Gastroesophageal sphincter (tissue), 4 donors: ENCODE data around the gene WIPF2. TPM values are rescaled to one million over a fixed set of nuclear protein-coding genes. Genes with fewer than 3 reads are reported as not detected.

Source experiments
- ATAC-seq: fragments of 150-250 bp; one replicate; pipeline ENCODE4 v1.9.1; 2016; ENCODE audit warnings: mild to moderate bottlenecking, moderate library complexity
- H3K27ac ChIP-seq, 4 donors: fragments of 200-600 bp; sonication (generic) in 3 of 4; 1 replicate in 3 of 4; 2 replicates in 1 of 4; pipeline ENCODE4 v1.5.1; 2016 to 2019
- H3K27me3 ChIP-seq: fragments of 200-600 bp; sonication (generic); one replicate; pipeline ENCODE4 v1.5.1; 2019
- H3K36me3 ChIP-seq, 2 donors: fragments of 200-600 bp; sonication (generic); one replicate each; pipeline ENCODE4 v1.5.1; 2019; ENCODE audit warnings: control low read depth in 1 of 2
- H3K4me1 ChIP-seq, 3 donors: fragments of 200-600 bp; sonication (generic); 1 replicate in 2 of 3; 2 replicates in 1 of 3; pipeline ENCODE4 v1.5.1; 2016 to 2019; ENCODE audit warnings: control low read depth in 2 of 3
- H3K4me3 ChIP-seq, 2 donors: fragments of 200-600 bp; sonication (generic); one replicate each; pipeline ENCODE4 v1.5.1; 2019; ENCODE audit warnings: mild to moderate bottlenecking in 1 of 2, moderate library complexity in 1 of 2
- H3K9me3 ChIP-seq, 3 donors: fragments of 200-600 bp; sonication (generic); one replicate each; pipeline ENCODE4 v1.5.1; 2017 to 2019; ENCODE audit warnings: control low read depth in 2 of 3
- CTCF ChIP-seq, 4 experiments: fragments of 200-600 bp in 2 of 4; fragments of 450-650 bp in 2 of 4; sonication (generic) in 1 of 4; IDR thresholded peaks; one replicate each; pipeline ENCODE4 v1.5.1; 2017 to 2019; ENCODE audit warnings: antibody characterized with exemption in 4 of 4, mild to moderate bottlenecking in 2 of 4, moderate library complexity in 2 of 4
- EP300 ChIP-seq: sonication (generic); formaldehyde crosslinking; IDR thresholded peaks from one replicate; pipeline ENCODE4 v1.6.1; 2017; ENCODE audit warnings: antibody characterized with exemption, mild to moderate bottlenecking
- POLR2A ChIP-seq, 2 donors: fragments of 450-650 bp; IDR thresholded peaks; one replicate each; pipeline ENCODE4 v1.6.1; 2017; ENCODE audit warnings: antibody characterized with exemption in 2 of 2, mild to moderate bottlenecking in 2 of 2, moderate library complexity in 1 of 2
- POLR2AphosphoS5 ChIP-seq: sonication (generic); formaldehyde crosslinking; IDR thresholded peaks from one replicate; pipeline ENCODE4 v1.6.1; 2017; ENCODE audit warnings: antibody characterized with exemption
- WGBS, 2 donors: methylation state at CpG; one replicate each; pipeline ENCODE4 v1.1.5; 2018; ENCODE audit warnings: low coverage in 1 of 2; 5-methylcytosine and 5-hydroxymethylcytosine counted together
- total RNA-seq, 4 donors: library from RNA; depleted of rRNA; stranded (reverse); fragments of >200 nt; gene quantifications; one replicate each; pipeline ENCODE4 v1.1.0, GENCODE V29; 2016

The WIPF2 gene, protein sequence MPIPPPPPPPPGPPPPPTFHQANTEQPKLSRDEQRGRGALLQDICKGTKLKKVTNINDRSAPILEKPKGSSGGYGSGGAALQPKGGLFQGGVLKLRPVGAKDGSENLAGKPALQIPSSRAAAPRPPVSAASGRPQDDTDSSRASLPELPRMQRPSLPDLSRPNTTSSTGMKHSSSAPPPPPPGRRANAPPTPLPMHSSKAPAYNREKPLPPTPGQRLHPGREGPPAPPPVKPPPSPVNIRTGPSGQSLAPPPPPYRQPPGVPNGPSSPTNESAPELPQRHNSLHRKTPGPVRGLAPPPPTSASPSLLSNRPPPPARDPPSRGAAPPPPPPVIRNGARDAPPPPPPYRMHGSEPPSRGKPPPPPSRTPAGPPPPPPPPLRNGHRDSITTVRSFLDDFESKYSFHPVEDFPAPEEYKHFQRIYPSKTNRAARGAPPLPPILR
- 10 to 100 TPM; 10.2 to 18.2 (median 13.5) TPM for total RNA-seq

GRCh38 chr17:40218740-40219593, at the start of gene WIPF2:
Gene WIPF2 (plus strand): TSS chr17:40219304. CDS start chr17:40256460, 37,156 bp downstream.
- WGBS, 2 donors: 2 to 8% methylated on average over 11 to 12 of the region's 59 CpGs
- peak; percentile 99 for ATAC-seq

DNA sequence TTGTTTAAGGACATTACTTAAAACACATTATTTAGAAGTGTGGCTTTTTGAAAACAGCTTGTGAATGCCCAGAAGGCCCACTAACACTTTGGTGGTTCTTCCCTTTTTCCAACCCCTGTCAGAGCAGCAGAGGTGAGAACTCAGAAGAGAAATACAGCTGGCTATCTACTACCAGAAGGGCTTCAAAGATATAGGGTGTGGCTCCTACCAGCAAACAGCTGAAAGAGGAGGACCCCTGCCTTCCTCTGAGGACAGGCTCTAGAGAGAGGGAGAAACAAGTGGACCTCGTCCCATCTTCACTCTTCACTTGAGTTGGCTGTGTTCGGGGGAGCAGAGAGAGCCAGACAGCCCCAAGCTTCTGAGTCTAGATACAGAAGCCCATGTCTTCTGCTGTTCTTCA, 48.8 kb upstream of the WIPF2 start:
- H3K36me3 ChIP-seq: peaks cover 0 to 100% of the 10 kb centered on the region in 2 donors

More at GRCh38 chr17:40218740-40219593, at the start of gene WIPF2:
- Histone ChIP-seq H3K27me3 (no peaks in the 10 kb centered on the region), H3K4me1 (peaks cover 0 to 25% (median 4%) of the 10 kb centered on the region in 3 donors), H3K27ac (peak within 1 kb of the TSS; percentile 35 to 97 (median 96)), H3K9me3 (no peaks in the 10 kb centered on the region), H3K36me3 (no peaks in the 10 kb centered on the region), H3K4me3 (peak within 1 kb of the TSS; percentile 47 to 74)
- TF ChIP-seq POLR2AphosphoS5 (peak; percentile 76), EP300 (no peak), CTCF (IDR thresholded peaks at IDR 0.05) (peak in 3 of 4 experiments; percentile 73 to 88 (median 83)), POLR2A (IDR thresholded peaks at IDR 0.05) (peak; percentile 29 to 62)

DNA sequence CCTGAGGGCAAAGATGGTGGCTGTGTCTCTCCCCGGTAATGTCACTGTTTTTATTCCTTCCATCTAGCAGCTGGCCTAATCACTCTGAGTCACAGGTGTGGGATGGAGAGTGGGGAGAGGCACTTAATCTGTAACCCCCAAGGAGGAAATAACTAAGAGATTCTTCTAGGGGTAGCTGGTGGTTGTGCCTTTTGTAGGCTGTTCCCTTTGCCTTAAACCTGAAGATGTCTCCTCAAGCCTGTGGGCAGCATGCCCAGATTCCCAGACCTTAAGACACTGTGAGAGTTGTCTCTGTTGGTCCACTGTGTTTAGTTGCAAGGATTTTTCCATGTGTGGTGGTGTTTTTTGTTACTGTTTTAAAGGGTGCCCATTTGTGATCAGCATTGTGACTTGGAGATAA, 47.4 kb upstream of the WIPF2 start:
- peaks cover 0 to 100% of the 10 kb centered on the region in 2 donors for H3K36me3 ChIP-seq
- 75% methylated on average over 1 of the region's 1 CpG; no CpG with 5 or more reads in 1 of the 2 donors for WGBS, 2 donors
- H3K27ac ChIP-seq: no peak overlapping the region
- ATAC-seq: no peak
- no peak for TF ChIP-seq EP300
- TF ChIP-seq CTCF (IDR thresholded peaks at IDR 0.05): no peak
- TF ChIP-seq POLR2A (IDR thresholded peaks at IDR 0.05): no peak
- TF ChIP-seq POLR2AphosphoS5: no peak
- H3K4me1 ChIP-seq: peaks cover 0 to 15% (median 11%) of the 10 kb centered on the region in 3 donors
- H3K27me3 ChIP-seq: no peaks in the 10 kb centered on the region
- H3K9me3 ChIP-seq: no peaks in the 10 kb centered on the region
- no peak overlapping the region for H3K4me3 ChIP-seq

More for the DNA sequence above, 48.8 kb upstream of the WIPF2 start:
- Histone ChIP-seq H3K4me1 (peaks cover 0 to 20% (median 11%) of the 10 kb centered on the region in 3 donors), H3K4me3 (no peak overlapping the region), H3K27ac (no peak overlapping the region), H3K27me3 (no peaks in the 10 kb centered on the region), H3K9me3 (no peaks in the 10 kb centered on the region)
- TF ChIP-seq POLR2A (IDR thresholded peaks at IDR 0.05) (no peak), POLR2AphosphoS5 (no peak), EP300 (no peak), CTCF (IDR thresholded peaks at IDR 0.05) (no peak)
- WGBS, 2 donors: 75 to 86% methylated on average over 1 to 2 of the region's 2 CpGs
- no peak for ATAC-seq

DNA sequence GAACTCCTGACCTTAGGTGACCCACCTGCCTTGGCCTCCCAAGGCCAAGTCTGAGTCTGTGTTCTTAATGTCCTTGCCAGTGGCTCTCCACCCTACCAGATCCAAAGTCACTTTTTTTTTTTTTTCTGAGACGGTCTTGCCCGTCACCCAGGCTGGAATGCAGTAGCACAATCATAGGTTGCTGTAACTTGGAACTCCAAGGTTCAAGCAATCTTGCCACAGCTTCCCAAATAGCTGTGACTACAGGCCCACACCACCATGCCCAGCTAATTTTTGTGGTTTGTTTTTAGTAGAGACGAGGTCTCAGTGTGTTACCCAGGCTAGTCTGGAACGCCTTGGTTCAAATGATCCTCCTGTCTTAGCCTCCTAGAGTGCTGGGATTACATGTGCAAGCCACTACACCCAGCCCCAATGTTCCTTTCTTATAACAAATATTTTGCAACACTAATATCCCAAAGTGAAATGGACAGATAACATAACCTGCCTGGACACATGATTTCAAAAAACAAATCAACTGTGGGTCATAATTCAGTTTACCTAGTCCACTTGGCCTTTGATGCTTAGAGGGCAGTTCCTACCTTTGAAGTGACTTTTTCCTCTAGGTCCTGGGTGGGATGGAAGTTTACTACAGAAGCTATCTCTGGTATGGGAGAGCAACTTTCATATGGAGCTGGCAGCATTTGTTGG, 45.9 kb upstream of the WIPF2 start:
- no peak overlapping the region for H3K27ac ChIP-seq
- no peaks in the 10 kb centered on the region for H3K27me3 ChIP-seq
- WGBS, 2 donors: 82% methylated on average over 4 of the region's 4 CpGs; no CpG with 5 or more reads in 1 of the 2 donors
- H3K9me3 ChIP-seq: no peaks in the 10 kb centered on the region
- peaks cover 0 to 88% of the 10 kb centered on the region in 2 donors for H3K36me3 ChIP-seq
- ATAC-seq: no peak
- peaks cover 0 to 23% (median 16%) of the 10 kb centered on the region in 3 donors for H3K4me1 ChIP-seq
- no peak for TF ChIP-seq POLR2A (IDR thresholded peaks at IDR 0.05)
- no peak for TF ChIP-seq EP300
- no peak for TF ChIP-seq CTCF (IDR thresholded peaks at IDR 0.05)
- TF ChIP-seq POLR2AphosphoS5: no peak
- H3K4me3 ChIP-seq: no peak overlapping the region
